NCI-H82 (cell line): ENCODE measurements around the gene SPAG16.
A peak's percentile ranks its signal among the peaks of the same experiment; 100 is the strongest.

Experiments
- DNase-seq: peaks from one replicate; lab custom pipeline; 2025; lab: John Stamatoyannopoulos, UW

SPAG16 gene

GRCh38 chr2:214174563-214174962 is 890.3 kb downstream of the SPAG16 start:
- DNase-seq, result no peak

- DNase-seq, result no peak
Observed at GRCh38 chr2:214180071-214180470, 895.8 kb downstream of the SPAG16 start.

- DNase-seq, result no peak
Observed at GRCh38 chr2:214180686-214181085, 896.4 kb downstream of the SPAG16 start.

GRCh38 chr2:214184461-214184860 is 900.2 kb downstream of the SPAG16 start:
- DNase-seq, result no peak

- DNase-seq, result no peak
Observed at GRCh38 chr2:214185546-214185945, 901.3 kb downstream of the SPAG16 start.

GRCh38 chr2:214192711-214193110 is 908.4 kb downstream of the SPAG16 start:
- no peak for DNase-seq

- no peak for DNase-seq
Observed at GRCh38 chr2:214193943-214194342, 909.7 kb downstream of the SPAG16 start.

- DNase-seq, result no peak
Observed at GRCh38 chr2:214196260-214196659, 912.0 kb downstream of the SPAG16 start.

GRCh38 chr2:214201892-214202291 is 917.6 kb downstream of the SPAG16 start:
- DNase-seq, result no peak

- no peak for DNase-seq
Observed at GRCh38 chr2:214203214-214203613, 919.0 kb downstream of the SPAG16 start.

GRCh38 chr2:214203744-214204289 is 919.6 kb downstream of the SPAG16 start:
- peak; percentile 20 for DNase-seq

- no peak for DNase-seq
Observed at GRCh38 chr2:214215107-214215506, 930.8 kb downstream of the SPAG16 start.

GRCh38 chr2:214217136-214217535 is 932.9 kb downstream of the SPAG16 start:
- DNase-seq, result no peak

GRCh38 chr2:214217599-214217998 is 933.3 kb downstream of the SPAG16 start:
- no peak for DNase-seq

- DNase-seq, result no peak
Observed at GRCh38 chr2:214220251-214220650, 936.0 kb downstream of the SPAG16 start.

GRCh38 chr2:214226061-214226460 is 941.8 kb downstream of the SPAG16 start:
- DNase-seq, result no peak

GRCh38 chr2:214232271-214232670 is 948.0 kb downstream of the SPAG16 start:
- no peak for DNase-seq

- DNase-seq, result no peak
Observed at GRCh38 chr2:214233164-214233563, 948.9 kb downstream of the SPAG16 start.

GRCh38 chr2:214242797-214243196 is 958.5 kb downstream of the SPAG16 start:
- no peak for DNase-seq

- DNase-seq, result no peak
Observed at GRCh38 chr2:214244847-214245246, 960.6 kb downstream of the SPAG16 start.

GRCh38 chr2:214246417-214246816 is 962.2 kb downstream of the SPAG16 start:
- no peak for DNase-seq

- no peak for DNase-seq
Observed at GRCh38 chr2:214247531-214247930, 963.3 kb downstream of the SPAG16 start.

GRCh38 chr2:214255046-214255445 is 970.8 kb downstream of the SPAG16 start:
- no peak for DNase-seq

GRCh38 chr2:214261683-214262082 is 977.4 kb downstream of the SPAG16 start:
- no peak for DNase-seq

GRCh38 chr2:214264171-214264570 is 979.9 kb downstream of the SPAG16 start:
- DNase-seq, result peak; percentile 11
